Measurements from ENCODE around the gene FBXL4.

Gene FBXL4

GRCh38 chr6:98841621-98842341 lies 106.0 kb downstream of the FBXL4 start:
- TF ChIP-seq CREB1 (IDR thresholded peaks at IDR 0.05; ENCODE audit: low read depth) = no peak
- no peak for TF ChIP-seq TCF12 (IDR thresholded peaks at IDR 0.05; ENCODE audit: low read depth)
- no peak for TF ChIP-seq EP300 (IDR thresholded peaks at IDR 0.05; ENCODE audit: borderline replicate concordance)
- no peak for TF ChIP-seq CEBPB (IDR thresholded peaks at IDR 0.05)
- TF ChIP-seq ZBTB7A (IDR thresholded peaks at IDR 0.05; ENCODE audit: low read depth) = no peak
- TF ChIP-seq FOXM1 (IDR thresholded peaks at IDR 0.05; ENCODE audit: borderline replicate concordance, low read depth) = no peak
- no peak for TF ChIP-seq USF1 (IDR thresholded peaks at IDR 0.05)
- TF ChIP-seq MAX (IDR thresholded peaks at IDR 0.05) = no peak
- no peak for TF ChIP-seq TEAD4 (IDR thresholded peaks at IDR 0.05)
- no peak for TF ChIP-seq YY1 (IDR thresholded peaks at IDR 0.05; ENCODE audit: low read depth)
- no peak for TF ChIP-seq TAF1 (IDR thresholded peaks at IDR 0.05; ENCODE audit: low read depth)
- no peak for TF ChIP-seq NFIC (IDR thresholded peaks at IDR 0.05)
- TF ChIP-seq EGR1 (IDR thresholded peaks at IDR 0.05) = no peak
- no peak for TF ChIP-seq REST (IDR thresholded peaks at IDR 0.05; ENCODE audit: low read depth)
- TF ChIP-seq RAD21 (IDR thresholded peaks at IDR 0.05; ENCODE audit: low read depth) = no peak

- TF ChIP-seq REST (IDR thresholded peaks at IDR 0.05; ENCODE audit: low read depth) (no peak), TAF1 (IDR thresholded peaks at IDR 0.05; ENCODE audit: low read depth) (no peak), EGR1 (IDR thresholded peaks at IDR 0.05) (no peak)
These were observed 106.7 kb downstream of the FBXL4 start for GRCh38 chr6:98840996-98841513.

GRCh38 chr6:98840385-98840784 lies 107.4 kb downstream of the FBXL4 start:
- TF ChIP-seq FOXM1 (IDR thresholded peaks at IDR 0.05; ENCODE audit: borderline replicate concordance, low read depth) (no peak), TCF12 (IDR thresholded peaks at IDR 0.05; ENCODE audit: low read depth) (no peak), CREB1 (IDR thresholded peaks at IDR 0.05; ENCODE audit: low read depth) (no peak), TAF1 (IDR thresholded peaks at IDR 0.05; ENCODE audit: low read depth) (no peak), NFIC (IDR thresholded peaks at IDR 0.05) (no peak), REST (IDR thresholded peaks at IDR 0.05; ENCODE audit: low read depth) (no peak), MAX (IDR thresholded peaks at IDR 0.05) (no peak), YY1 (IDR thresholded peaks at IDR 0.05; ENCODE audit: low read depth) (no peak), RAD21 (IDR thresholded peaks at IDR 0.05; ENCODE audit: low read depth) (no peak), TEAD4 (IDR thresholded peaks at IDR 0.05) (no peak), CEBPB (IDR thresholded peaks at IDR 0.05) (no peak), USF1 (IDR thresholded peaks at IDR 0.05) (no peak), EGR1 (IDR thresholded peaks at IDR 0.05) (no peak), ZBTB7A (IDR thresholded peaks at IDR 0.05; ENCODE audit: low read depth) (no peak)

GRCh38 chr6:98839781-98840361 lies 107.9 kb downstream of the FBXL4 start:
- TF ChIP-seq TAF1 (IDR thresholded peaks at IDR 0.05; ENCODE audit: low read depth) = no peak
- no peak for TF ChIP-seq NFIC (IDR thresholded peaks at IDR 0.05)
- TF ChIP-seq RAD21 (IDR thresholded peaks at IDR 0.05; ENCODE audit: low read depth) = peak; percentile 30; the same call in 1 of the 2 replicates
- no peak for TF ChIP-seq FOXM1 (IDR thresholded peaks at IDR 0.05; ENCODE audit: borderline replicate concordance, low read depth)

Measured in Ishikawa (cell line).